ENCODE results near the gene CACNB4. TPM values are rescaled to one million over a fixed set of nuclear protein-coding genes. Genes with fewer than 3 reads are reported as not detected.
A peak's percentile ranks its signal among the peaks of the same experiment; 100 is the strongest.
"Not testable (repeated sequence)": the region's sequence is repeated elsewhere in the genome, so short reads cannot be mapped to it uniquely, and the experiment has no call there.

The CACNB4 gene
- total RNA-seq, 1 experiment from 2014 or later = 1.00 TPM

DNA sequence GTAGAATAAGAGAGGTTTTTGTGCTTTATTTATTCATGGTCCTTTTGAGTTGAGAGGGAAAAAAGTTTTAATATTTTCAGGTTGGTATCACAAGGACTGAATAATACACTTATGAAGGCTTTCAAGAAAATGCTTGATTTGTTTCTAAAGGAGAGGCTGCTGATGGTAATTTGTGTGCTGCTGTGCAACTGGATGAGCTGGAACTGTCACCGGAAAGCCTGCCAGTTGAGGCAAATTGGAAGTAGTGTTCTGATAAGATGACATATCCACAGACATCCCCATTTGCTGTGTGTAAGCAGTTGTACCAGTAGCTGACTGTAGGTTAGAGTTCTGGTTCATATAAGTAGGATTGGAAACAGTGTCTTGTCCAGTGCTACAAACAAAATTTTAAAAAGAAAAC lies 21.6 kb upstream of the CACNB4 start:
- H3K4me3 ChIP-seq (ENCODE audit: low read depth, low read length) = no peak overlapping the region
- ChIA-PET CTCF (no interaction called here), POLR2A (no interaction called here)
- Mint-ChIP-seq H3K9me3 (ENCODE audit: unreplicated experiment) (no peaks in the 10 kb centered on the region), H3K27me3 (ENCODE audit: insufficient read depth, unreplicated experiment) (no peaks in the 10 kb centered on the region), H3K4me1 (ENCODE audit: low read depth, unreplicated experiment) (no peaks in the 10 kb centered on the region), H3K27ac (ENCODE audit: unreplicated experiment) (no peak overlapping the region), H3K36me3 (ENCODE audit: insufficient read depth, unreplicated experiment) (no peaks in the 10 kb centered on the region), H3K4me3 (ENCODE audit: unreplicated experiment) (no peak overlapping the region)
- no TSS peak for BruUV-seq (replicated peaks)
- intact Hi-C loops (cut with micrococcal nuclease; ENCODE audit: unreplicated experiment) = no loop called here
- no peaks in the 10 kb centered on the region; the same call in 1 of the 2 replicates for H3K9me3 ChIP-seq
- no peaks in the 10 kb centered on the region for H3K36me3 ChIP-seq (ENCODE audit: control insufficient read depth, insufficient read depth, low read length)
- no peak for DNase-seq
- TF ChIP-seq, protein P1, sequence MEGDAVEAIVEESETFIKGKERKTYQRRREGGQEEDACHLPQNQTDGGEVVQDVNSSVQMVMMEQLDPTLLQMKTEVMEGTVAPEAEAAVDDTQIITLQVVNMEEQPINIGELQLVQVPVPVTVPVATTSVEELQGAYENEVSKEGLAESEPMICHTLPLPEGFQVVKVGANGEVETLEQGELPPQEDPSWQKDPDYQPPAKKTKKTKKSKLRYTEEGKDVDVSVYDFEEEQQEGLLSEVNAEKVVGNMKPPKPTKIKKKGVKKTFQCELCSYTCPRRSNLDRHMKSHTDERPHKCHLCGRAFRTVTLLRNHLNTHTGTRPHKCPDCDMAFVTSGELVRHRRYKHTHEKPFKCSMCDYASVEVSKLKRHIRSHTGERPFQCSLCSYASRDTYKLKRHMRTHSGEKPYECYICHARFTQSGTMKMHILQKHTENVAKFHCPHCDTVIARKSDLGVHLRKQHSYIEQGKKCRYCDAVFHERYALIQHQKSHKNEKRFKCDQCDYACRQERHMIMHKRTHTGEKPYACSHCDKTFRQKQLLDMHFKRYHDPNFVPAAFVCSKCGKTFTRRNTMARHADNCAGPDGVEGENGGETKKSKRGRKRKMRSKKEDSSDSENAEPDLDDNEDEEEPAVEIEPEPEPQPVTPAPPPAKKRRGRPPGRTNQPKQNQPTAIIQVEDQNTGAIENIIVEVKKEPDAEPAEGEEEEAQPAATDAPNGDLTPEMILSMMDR (IDR thresholded peaks at IDR 0.05; ENCODE audit: insufficient read depth in 1 of 2, low read depth in 1 of 2, low read length in 1 of 2, severe bottlenecking in 1 of 2, unreplicated experiment in 1 of 2) = no peak
- no peaks in the 10 kb centered on the region for H3K27me3 ChIP-seq (replicated peaks; ENCODE audit: control insufficient read depth, insufficient read depth, low read length)
- H3K4me1 ChIP-seq = no peaks in the 10 kb centered on the region

DNA sequence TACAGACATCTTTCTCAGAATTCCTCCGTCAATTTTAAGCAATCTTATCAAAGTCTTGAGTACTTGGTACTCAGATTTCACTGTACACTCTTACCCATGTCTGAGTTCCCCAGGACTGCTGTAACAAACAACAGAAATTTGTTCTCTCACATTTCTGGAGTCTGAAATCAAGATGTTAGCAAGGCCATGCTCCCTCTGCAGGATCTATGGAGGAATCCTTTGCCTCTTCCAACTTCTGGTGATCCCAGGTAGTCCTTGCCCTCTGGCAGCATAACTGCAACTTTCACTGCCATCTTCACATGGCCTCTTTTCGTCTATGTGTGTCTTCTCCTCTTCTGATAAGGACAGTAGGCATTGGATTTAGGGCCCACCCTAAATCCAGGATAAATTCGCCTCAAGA lies 17.1 kb upstream of the CACNB4 start:
- POLR2A ChIA-PET = no interaction called here

DNA sequence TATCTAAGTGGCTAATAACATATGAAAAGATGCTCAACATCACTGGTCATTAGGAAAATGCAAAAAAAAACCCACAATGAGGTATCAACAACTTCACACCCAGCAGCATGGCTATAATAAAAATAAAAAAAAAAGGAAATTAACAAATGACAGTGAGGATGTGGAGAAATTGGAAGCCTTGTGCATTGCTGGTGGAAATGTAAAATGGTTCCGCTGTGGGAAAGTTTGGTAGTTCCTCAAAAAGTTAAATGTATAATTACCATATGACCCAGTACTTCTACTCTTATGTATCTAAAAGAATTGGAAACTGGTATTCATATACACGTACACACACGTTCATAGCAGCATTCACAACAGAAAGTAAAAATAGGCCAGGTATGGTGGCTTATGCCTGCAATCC lies 15.5 kb upstream of the CACNB4 start:
- no peak overlapping the region for H3K4me3 Mint-ChIP-seq (ENCODE audit: unreplicated experiment)
- no peak for DNase-seq
- BruUV-seq (replicated peaks) = no TSS peak
- no peaks in the 10 kb centered on the region for H3K27me3 Mint-ChIP-seq (ENCODE audit: insufficient read depth, unreplicated experiment)
- H3K27me3 ChIP-seq (replicated peaks; ENCODE audit: control insufficient read depth, insufficient read depth, low read length) = no peaks in the 10 kb centered on the region
- no peaks in the 10 kb centered on the region for H3K36me3 ChIP-seq (ENCODE audit: control insufficient read depth, insufficient read depth, low read length)
- intact Hi-C loops (cut with micrococcal nuclease; ENCODE audit: unreplicated experiment) = no loop called here
- CTCF ChIA-PET = no interaction called here
- H3K4me1 ChIP-seq = peaks cover 3% of the 10 kb centered on the region; the same call in 1 of the 2 replicates
- H3K36me3 Mint-ChIP-seq (ENCODE audit: insufficient read depth, unreplicated experiment) = no peaks in the 10 kb centered on the region
- POLR2A ChIA-PET = no interaction called here
- H3K27ac Mint-ChIP-seq (ENCODE audit: unreplicated experiment) = no peak overlapping the region
- no peaks in the 10 kb centered on the region; the same call in 1 of the 2 replicates for H3K9me3 ChIP-seq
- no peaks in the 10 kb centered on the region for H3K9me3 Mint-ChIP-seq (ENCODE audit: unreplicated experiment)
- H3K4me3 ChIP-seq (ENCODE audit: low read depth, low read length) = no peak overlapping the region
- no peaks in the 10 kb centered on the region for H3K4me1 Mint-ChIP-seq (ENCODE audit: low read depth, unreplicated experiment)
- TF ChIP-seq, protein P1 (IDR thresholded peaks at IDR 0.05; ENCODE audit: insufficient read depth in 1 of 2, low read depth in 1 of 2, low read length in 1 of 2, severe bottlenecking in 1 of 2, unreplicated experiment in 1 of 2) = no peak

More for the DNA sequence above, 17.1 kb upstream of the CACNB4 start:
- CTCF ChIA-PET = no interaction called here
- Mint-ChIP-seq H3K27me3 (ENCODE audit: insufficient read depth, unreplicated experiment) (no peaks in the 10 kb centered on the region), H3K27ac (ENCODE audit: unreplicated experiment) (no peak overlapping the region), H3K9me3 (ENCODE audit: unreplicated experiment) (no peaks in the 10 kb centered on the region), H3K4me3 (ENCODE audit: unreplicated experiment) (no peak overlapping the region), H3K36me3 (ENCODE audit: insufficient read depth, unreplicated experiment) (no peaks in the 10 kb centered on the region), H3K4me1 (ENCODE audit: low read depth, unreplicated experiment) (no peaks in the 10 kb centered on the region)
- intact Hi-C loops (cut with micrococcal nuclease; ENCODE audit: unreplicated experiment) = loop anchor here (1.0 kb wide), 1 partner anchor 79 kb away; no protein-coding TSS in a partner anchor
- DNase-seq = peak in 1 of 2 experiments; percentile 16
- H3K4me3 ChIP-seq (ENCODE audit: low read depth, low read length) = no peak overlapping the region
- H3K27me3 ChIP-seq (replicated peaks; ENCODE audit: control insufficient read depth, insufficient read depth, low read length) = no peaks in the 10 kb centered on the region
- no peaks in the 10 kb centered on the region for H3K4me1 ChIP-seq
- BruUV-seq (replicated peaks) = no TSS peak
- TF ChIP-seq, protein P1 (IDR thresholded peaks at IDR 0.05; ENCODE audit: insufficient read depth in 1 of 2, low read depth in 1 of 2, low read length in 1 of 2, severe bottlenecking in 1 of 2, unreplicated experiment in 1 of 2) = peak in 1 of 2 experiments; percentile 40
- H3K36me3 ChIP-seq (ENCODE audit: control insufficient read depth, insufficient read depth, low read length) = no peaks in the 10 kb centered on the region
- no peaks in the 10 kb centered on the region; the same call in 1 of the 2 replicates for H3K9me3 ChIP-seq

DNA sequence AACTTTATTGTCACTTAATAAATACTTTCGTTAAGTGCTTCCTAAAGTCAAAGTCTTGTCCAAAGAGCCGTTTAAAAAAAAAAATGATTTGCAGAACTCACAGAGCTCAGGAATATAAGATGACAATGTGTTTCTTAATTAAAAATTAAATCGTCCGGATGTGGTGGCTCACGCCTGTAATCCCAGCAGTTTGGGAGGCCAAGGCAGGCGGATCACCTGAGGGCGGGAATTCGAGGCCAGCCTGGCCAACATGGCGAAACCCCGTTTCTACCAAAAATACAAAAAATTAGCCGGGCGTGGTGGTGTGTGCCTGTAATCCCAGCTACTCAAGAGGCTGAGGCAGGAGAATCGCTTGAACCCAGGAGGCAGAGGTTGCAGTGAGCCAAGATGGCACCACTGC lies 8.3 kb upstream of the CACNB4 start:
- H3K27me3 ChIP-seq (replicated peaks; ENCODE audit: control insufficient read depth, insufficient read depth, low read length); H3K4me3 ChIP-seq (ENCODE audit: low read depth, low read length); DNase-seq; H3K9me3 Mint-ChIP-seq (ENCODE audit: unreplicated experiment); H3K36me3 ChIP-seq (ENCODE audit: control insufficient read depth, insufficient read depth, low read length); H3K27me3 Mint-ChIP-seq (ENCODE audit: insufficient read depth, unreplicated experiment); H3K4me3 Mint-ChIP-seq (ENCODE audit: unreplicated experiment); intact Hi-C loops (cut with micrococcal nuclease; ENCODE audit: unreplicated experiment); BruUV-seq (replicated peaks); H3K4me1 ChIP-seq; H3K9me3 ChIP-seq; H3K4me1 Mint-ChIP-seq (ENCODE audit: low read depth, unreplicated experiment); CTCF ChIA-PET; H3K36me3 Mint-ChIP-seq (ENCODE audit: insufficient read depth, unreplicated experiment); POLR2A ChIA-PET; H3K27ac Mint-ChIP-seq (ENCODE audit: unreplicated experiment): not testable (repeated sequence)

Data from Caco-2 (cell line).